SK-N-SH (cell line): ENCODE data around the gene ABCC4. TPM values are rescaled to one million over a fixed set of nuclear protein-coding genes. Genes with fewer than 3 reads are reported as not detected.

ENCODE experiments used
- CTCF ChIA-PET: fragments of 300-600, 350-600 bp; formaldehyde crosslinking; extraction: SDS; loops from one replicate; lab custom pipeline; 2021; lab: Yijun Ruan, JAX
- POLR2A ChIA-PET: fragments of 350-600 bp; sonication (Branson Sonifier 250); formaldehyde crosslinking; extraction: SDS; loops from one replicate; lab custom pipeline; 2020; ENCODE audit warnings: antibody characterized with exemption, inconsistent platforms; lab: Yijun Ruan, JAX
- DNase-seq: peaks from one replicate; pipeline ENCODE4 v3.0.0; 2012
- H2AFZ ChIP-seq: fragments of 200-600 bp; sonication (generic); 2 replicates; pipeline ENCODE4 v1.8.1; 2016; ENCODE audit warnings: antibody characterized with exemption, mild to moderate bottlenecking, low read depth
- H3F3A ChIP-seq: fragments of 200-600 bp; sonication (generic); replicated peaks from 2 replicates; pipeline ENCODE3; 2016; ENCODE audit warnings: antibody characterized with exemption, mild to moderate bottlenecking; ENCODE audit not compliant: insufficient read depth
- H3K27ac ChIP-seq, 2 experiments: fragments of 200-500 bp in 1 of 2; fragments of 200-600 bp in 1 of 2; sonication (Bioruptor generic) in 1 of 2; sonication (generic), shearing (Covaris generic) in 1 of 2; 2 replicates each; pipeline versions ENCODE4 v1.5.1 to v1.6.1; 2014 to 2016; ENCODE audit warnings: low read depth in 2 of 2, inconsistent platforms in 1 of 2, low read length in 1 of 2, mild to moderate bottlenecking in 1 of 2, mixed read lengths in 1 of 2
- H3K27me3 ChIP-seq: fragments of 200-600 bp; sonication (generic), shearing (Covaris generic); 2 replicates; pipeline ENCODE4 v1.6.1; 2016; ENCODE audit warnings: mixed run types; ENCODE audit not compliant: insufficient read depth
- H3K36me3 ChIP-seq, 2 experiments: fragments of 200-500 bp in 1 of 2; fragments of 200-600 bp in 1 of 2; sonication (Bioruptor generic) in 1 of 2; sonication (generic) in 1 of 2; replicated peaks in 1 of 2; 2 replicates each; pipeline versions ENCODE3 to v1.5.1; 2014 to 2016; ENCODE audit warnings: low read length in 1 of 2, mild to moderate bottlenecking in 1 of 2; ENCODE audit not compliant: insufficient read depth in 2 of 2, control insufficient read depth in 1 of 2
- H3K4me1 ChIP-seq, 2 experiments: fragments of 200-500 bp in 1 of 2; fragments of 200-600 bp in 1 of 2; sonication (Bioruptor generic) in 1 of 2; sonication (generic), shearing (Covaris generic) in 1 of 2; 2 replicates each; pipeline versions ENCODE4 v1.5.1 to v1.6.1; 2014 to 2016; ENCODE audit warnings: low read depth in 1 of 2, low read length in 1 of 2, mixed run types in 1 of 2; ENCODE audit not compliant: insufficient read depth in 2 of 2, control insufficient read depth in 1 of 2
- H3K4me2 ChIP-seq: fragments of 200-600 bp; sonication (generic), shearing (Covaris generic); 2 replicates; pipeline ENCODE4 v1.6.1; 2017; ENCODE audit warnings: mixed run types
- H3K4me3 ChIP-seq, 2 experiments: fragments of 200-500 bp in 1 of 2; fragments of 200-600 bp in 1 of 2; sonication (Bioruptor generic) in 1 of 2; sonication (generic), shearing (Covaris generic) in 1 of 2; 2 replicates each; pipeline versions ENCODE4 v1.5.1 to v1.8.1; 2014 to 2016; ENCODE audit warnings: low read depth in 2 of 2, inconsistent platforms in 1 of 2, low read length in 1 of 2, mild to moderate bottlenecking in 1 of 2, mixed read lengths in 1 of 2, moderate library complexity in 1 of 2
- H3K79me2 ChIP-seq: fragments of 200-600 bp; sonication (generic); 2 replicates; pipeline ENCODE4 v1.8.1; 2017; ENCODE audit warnings: mild to moderate bottlenecking; ENCODE audit not compliant: insufficient read depth
- H3K9ac ChIP-seq: fragments of 200-600 bp; sonication (generic); 2 replicates; pipeline ENCODE4 v1.6.1; 2017; ENCODE audit warnings: mixed run types
- H3K9me2 ChIP-seq: fragments of 200-600 bp; sonication (generic); 2 replicates; pipeline ENCODE4 v1.6.1; 2017; ENCODE audit warnings: mixed run types
- H3K9me3 ChIP-seq: fragments of 200-600 bp; sonication (generic); 2 replicates; pipeline ENCODE4 v1.6.1; 2017; ENCODE audit warnings: mixed run types, mild to moderate bottlenecking, moderate library complexity
- H4K20me1 ChIP-seq: fragments of 200-600 bp; sonication (generic); 2 replicates; pipeline ENCODE4 v1.6.1; 2017; ENCODE audit warnings: mild to moderate bottlenecking, mixed run types; ENCODE audit not compliant: insufficient read depth
- CHD2 ChIP-seq: fragments of 150-350 bp; IDR thresholded peaks from 2 replicates; pipeline ENCODE4 v1.6.1; 2018; ENCODE audit warnings: low read length; ENCODE audit not compliant: partially characterized antibody
- EP300 ChIP-seq, 2 experiments: IDR thresholded peaks; 2 replicates each; pipeline versions ENCODE4 v1.4.0 to v1.6.1; 2012; ENCODE audit warnings: borderline replicate concordance in 1 of 2, low read depth in 1 of 2, low read length in 1 of 2
- FOSL2 ChIP-seq: IDR thresholded peaks from 2 replicates; pipeline ENCODE4 v1.4.0; 2012; ENCODE audit warnings: low read depth, mild to moderate bottlenecking, moderate library complexity, borderline replicate concordance
- FOXJ3 ChIP-seq: sonication (generic); formaldehyde crosslinking; IDR thresholded peaks from 2 replicates; pipeline ENCODE4 v1.5.1; 2020; ENCODE audit warnings: mild to moderate bottlenecking, missing genetic modification reagents
- FOXM1 ChIP-seq: IDR thresholded peaks from 2 replicates; pipeline ENCODE4 v1.4.0; 2012; ENCODE audit warnings: low read depth, mild to moderate bottlenecking
- GABPA ChIP-seq: IDR thresholded peaks from 2 replicates; pipeline ENCODE4 v1.4.0; 2012; ENCODE audit warnings: low read depth, mild to moderate bottlenecking
- IRF3 ChIP-seq: fragments of 150-350 bp; IDR thresholded peaks from 2 replicates; pipeline ENCODE4 v1.6.1; 2016; ENCODE audit warnings: mild to moderate bottlenecking, low read depth, low read length
- MAX ChIP-seq: IDR thresholded peaks from 2 replicates; pipeline ENCODE4 v1.4.0; 2012; ENCODE audit warnings: low read depth
- MXI1 ChIP-seq: IDR thresholded peaks from 2 replicates; pipeline ENCODE4 v1.6.1; 2012; ENCODE audit warnings: mild to moderate bottlenecking, low read depth, low read length, improper control_type of control experiment
- NFIC ChIP-seq: IDR thresholded peaks from 2 replicates; pipeline ENCODE4 v1.4.0; 2012; ENCODE audit warnings: borderline replicate concordance
- PBX3 ChIP-seq: IDR thresholded peaks from 2 replicates; pipeline ENCODE4; 2012
- POLR2AphosphoS5 ChIP-seq: IDR thresholded peaks from 2 replicates; pipeline ENCODE4 v1.6.1; 2012; ENCODE audit warnings: low read depth, low read length
- RAD21 ChIP-seq: IDR thresholded peaks from 2 replicates; pipeline ENCODE4 v1.6.1; 2012; ENCODE audit warnings: mild to moderate bottlenecking, low read length
- REST ChIP-seq: IDR thresholded peaks from 2 replicates; pipeline ENCODE4 v1.6.1; 2012; ENCODE audit warnings: mild to moderate bottlenecking, low read depth, low read length, moderate library complexity
- RFX5 ChIP-seq: IDR thresholded peaks from 2 replicates; pipeline ENCODE4 v1.6.1; 2012; ENCODE audit warnings: mild to moderate bottlenecking, improper control_type of control experiment, low read length
- SIN3A ChIP-seq: IDR thresholded peaks from 2 replicates; pipeline ENCODE4 v1.6.1; 2012; ENCODE audit warnings: low read depth, mild to moderate bottlenecking, low read length, moderate library complexity, borderline replicate concordance
- TAF1 ChIP-seq: IDR thresholded peaks from 2 replicates; pipeline ENCODE4 v1.6.1; 2012; ENCODE audit warnings: low read depth, mild to moderate bottlenecking, low read length, moderate library complexity, borderline replicate concordance
- TCF12 ChIP-seq: IDR thresholded peaks from 2 replicates; pipeline ENCODE4 v1.4.0; 2012
- USF1 ChIP-seq: IDR thresholded peaks from 2 replicates; pipeline ENCODE4 v1.4.0; 2012; ENCODE audit warnings: low read depth, borderline replicate concordance
- USF2 ChIP-seq: fragments of 150-350 bp; IDR thresholded peaks from 2 replicates; pipeline ENCODE4 v1.6.1; 2017; ENCODE audit warnings: antibody characterized with exemption, low read length, low read depth, borderline replicate concordance
- WGBS: methylation state at CpG from one replicate; pipeline ENCODE4 v1.1.6; 2017; ENCODE audit warnings: low lambda C conversion rate; 5-methylcytosine and 5-hydroxymethylcytosine counted together
- polyA plus RNA-seq, 3 experiments: library from polyadenylated mRNA; depleted of rRNA; stranded (reverse); fragments of >200 nt; gene quantifications; 2 replicates each; pipeline ENCODE4 v1.2.3, GENCODE V29; 2012

Gene ABCC4
- polyA plus RNA-seq, 1 of the 3 experiments (the other 2 are of a cell fraction): 7.8 TPM

- TF ChIP-seq IRF3 (no peak), TCF12 (no peak), FOXJ3 (CRISPR knock-in tag) (no peak), USF2 (no peak), MXI1 (no peak)
These were observed 233.9 kb downstream of the ABCC4 start (continued) for GRCh38 chr13:95067303-95067702.

- TF ChIP-seq GABPA (no peak), REST (no peak)
- no peaks in the 10 kb centered on the region for H3K36me3 ChIP-seq
- WGBS: 95% methylated on average over 3 of the region's 3 CpGs
- no peaks in the 10 kb centered on the region for H3K9me3 ChIP-seq
- DNase-seq: no peak
- no peaks in the 10 kb centered on the region for H3F3A ChIP-seq
- no peaks in the 10 kb centered on the region for H3K9me2 ChIP-seq
- H3K4me2 ChIP-seq: no peak overlapping the region
- no peak overlapping the region for H3K4me3 ChIP-seq
- H3K27ac ChIP-seq: no peak overlapping the region
- H2AFZ ChIP-seq: no peak overlapping the region
- no peak overlapping the region for H3K9ac ChIP-seq
- no peaks in the 10 kb centered on the region for H4K20me1 ChIP-seq
- H3K79me2 ChIP-seq: no peaks in the 10 kb centered on the region
- H3K4me1 ChIP-seq: no peaks in the 10 kb centered on the region
- POLR2A ChIA-PET: no interaction called here
- no peaks in the 10 kb centered on the region for H3K27me3 ChIP-seq
- CTCF ChIA-PET: no interaction called here
These were observed 241.2 kb downstream of the ABCC4 start for GRCh38 chr13:95060014-95060519.

- H3K4me1 ChIP-seq: no peaks in the 10 kb centered on the region
- CTCF ChIA-PET: no interaction called here
- H2AFZ ChIP-seq: no peak overlapping the region
- no peak overlapping the region for H3K27ac ChIP-seq
- H3K9me3 ChIP-seq: no peaks in the 10 kb centered on the region
- no peaks in the 10 kb centered on the region for H3K27me3 ChIP-seq
- no peaks in the 10 kb centered on the region for H3K36me3 ChIP-seq
- POLR2A ChIA-PET: no interaction called here
- no peaks in the 10 kb centered on the region for H3F3A ChIP-seq
- WGBS: 94% methylated on average over 8 of the region's 8 CpGs
- no peaks in the 10 kb centered on the region for H3K79me2 ChIP-seq
- no peaks in the 10 kb centered on the region for H3K9me2 ChIP-seq
- no peak overlapping the region for H3K4me2 ChIP-seq
- no peak for TF ChIP-seq TAF1
- TF ChIP-seq CHD2: no peak
- no peak for TF ChIP-seq FOSL2
- TF ChIP-seq PBX3: no peak
- no peak for TF ChIP-seq FOXM1
- no peak for TF ChIP-seq RFX5
- TF ChIP-seq RAD21: no peak
- TF ChIP-seq MAX: no peak
- no peak for TF ChIP-seq EP300 (IDR thresholded peaks at IDR 0.05; ENCODE audit: borderline replicate concordance in 1 of 2, low read depth in 1 of 2, low read length in 1 of 2)
- no peak for TF ChIP-seq USF1
- no peak for TF ChIP-seq SIN3A
- no peak for TF ChIP-seq POLR2AphosphoS5
- no peak for TF ChIP-seq NFIC
- no peak for TF ChIP-seq TCF12
- TF ChIP-seq, all 33 proteins: peak for 0
- no peak for DNase-seq
- Histone ChIP-seq H3K4me3 (no peak overlapping the region), H3K9ac (no peak overlapping the region), H4K20me1 (no peaks in the 10 kb centered on the region)
These were observed 241.9 kb downstream of the ABCC4 start for GRCh38 chr13:95059306-95059705.
